ENCODE results near the gene TMEM98. TPM values are rescaled to one million over a fixed set of nuclear protein-coding genes. Genes with fewer than 3 reads are reported as not detected.

The TMEM98 gene
- total RNA-seq, 2 donors from 2014 or later: 98.3 to 206 TPM

- Histone ChIP-seq H3K4me1 (replicated peaks) (no peaks in the 10 kb centered on the region), H3K4me3 (no peak overlapping the region), H3K27me3 (replicated peaks; ENCODE audit: insufficient read depth) (no peaks in the 10 kb centered on the region), H3K9me3 (no peaks in the 10 kb centered on the region), H3K27ac (no peak overlapping the region), H3K36me3 (no peaks in the 10 kb centered on the region)
- no peak for DNase-seq (ENCODE audit: low spot score)
- intact Hi-C loops (cut with DNase I): no loop called here
- WGBS: 59% methylated on average over 3 of the region's 3 CpGs
- TF ChIP-seq POLR2A (IDR thresholded peaks at IDR 0.05): no peak
These were observed 60.6 kb downstream of the TMEM98 start for GRCh38 chr17:32988481-32989101.

DNA sequence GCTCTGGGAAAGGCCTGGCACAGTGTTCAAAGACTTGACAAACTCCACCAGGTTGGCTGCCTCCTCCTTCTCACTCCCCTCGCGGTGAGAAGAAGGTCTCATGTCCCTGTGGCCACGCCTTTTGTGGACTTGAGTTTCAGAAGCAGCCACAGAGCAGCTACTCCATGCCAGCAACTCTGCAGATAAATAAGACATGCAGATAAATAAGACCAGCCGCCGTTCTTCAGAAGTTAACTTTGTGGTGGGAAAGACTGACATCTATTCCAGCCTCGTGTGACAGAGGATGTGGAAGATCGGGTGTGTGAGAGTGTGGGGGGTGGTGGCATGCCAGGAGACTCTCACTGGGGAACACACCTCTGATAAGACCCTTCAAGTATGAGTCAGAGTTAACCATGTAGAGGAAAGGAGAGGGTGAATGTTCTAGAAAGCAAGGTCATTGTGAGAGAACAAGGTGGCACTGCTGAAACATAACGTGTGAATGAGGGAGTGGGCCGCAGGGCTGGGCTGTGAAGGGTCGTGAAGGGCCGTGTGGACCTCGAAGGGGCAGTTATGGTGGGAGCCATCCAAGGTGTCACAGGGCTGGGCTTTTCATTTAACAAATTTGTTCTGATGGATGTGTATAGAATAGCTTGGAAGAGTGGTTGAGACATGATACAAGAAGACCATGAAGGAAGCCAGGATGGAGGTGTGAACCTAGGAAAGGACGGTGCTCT, 64.5 kb downstream of the TMEM98 start:
- Histone ChIP-seq H3K27me3 (replicated peaks; ENCODE audit: insufficient read depth) (no peaks in the 10 kb centered on the region), H3K27ac (no peak overlapping the region), H3K4me1 (replicated peaks) (no peaks in the 10 kb centered on the region), H3K36me3 (no peaks in the 10 kb centered on the region), H3K4me3 (no peak overlapping the region), H3K9me3 (no peaks in the 10 kb centered on the region)
- intact Hi-C loops (cut with DNase I): no loop called here
- 64% methylated on average over 13 of the region's 13 CpGs for WGBS
- TF ChIP-seq POLR2A (IDR thresholded peaks at IDR 0.05): no peak
- no peak for TF ChIP-seq CTCF (IDR thresholded peaks at IDR 0.05)
- TF ChIP-seq POLR2AphosphoS5 (IDR thresholded peaks at IDR 0.05): no peak
- no peak for DNase-seq (ENCODE audit: low spot score)

- intact Hi-C loops (cut with DNase I): no loop called here
- no peak for TF ChIP-seq POLR2A (IDR thresholded peaks at IDR 0.05)
- no peak for TF ChIP-seq CTCF (IDR thresholded peaks at IDR 0.05)
- Histone ChIP-seq H3K4me3 (no peak overlapping the region), H3K9me3 (no peaks in the 10 kb centered on the region), H3K27ac (no peak overlapping the region), H3K36me3 (no peaks in the 10 kb centered on the region), H3K27me3 (replicated peaks; ENCODE audit: insufficient read depth) (no peaks in the 10 kb centered on the region), H3K4me1 (replicated peaks) (no peaks in the 10 kb centered on the region)
- DNase-seq (ENCODE audit: low spot score): no peak
- WGBS: 57% methylated on average over 9 of the region's 9 CpGs
These were observed 66.0 kb downstream of the TMEM98 start for GRCh38 chr17:32993977-32994376.

Other genes with a start within 250 kb of the TMEM98 start
- 10 to 100 TPM; 44.2 to 45.2 TPM for gene MYO1D, start 51.0 kb upstream of the TMEM98 start, total RNA-seq
- 1 to 10 TPM in 1 of 2 donors, not detected in 1; 8.6 TPM for gene SPACA3, start 63.7 kb downstream of the TMEM98 start, total RNA-seq

All from prostate gland (tissue), 2 donors.